Tibial artery (tissue), 4 donors: Measurements from ENCODE around the gene CAPNS1.

Source experiments
- DNase-seq, 2 donors: peaks; one replicate each; pipeline ENCODE4 v3.0.0-alpha.2; 2019
- H3K27ac ChIP-seq, 2 donors: fragments of 200-600 bp; sonication (generic) in 1 of 2; 1 replicate in 1 of 2; 2 replicates in 1 of 2; pipeline ENCODE4 v1.5.1; 2018 to 2019; ENCODE audit warnings: mild to moderate bottlenecking in 1 of 2
- H3K27me3 ChIP-seq, 2 donors: fragments of 200-600 bp; sonication (generic) in 1 of 2; one replicate each; pipeline versions ENCODE4 v1.5.1 to v1.6.0; 2016 to 2019
- H3K36me3 ChIP-seq, 3 donors: fragments of 200-600 bp; sonication (generic) in 2 of 3; one replicate each; pipeline ENCODE4 v1.5.1; 2016 to 2019; ENCODE audit warnings: mild to moderate bottlenecking in 2 of 3
- H3K4me1 ChIP-seq, 4 donors: fragments of 200-600 bp; sonication (generic) in 2 of 4; 1 replicate in 3 of 4; 2 replicates in 1 of 4; pipeline ENCODE4 v1.5.1; 2016 to 2019
- H3K4me3 ChIP-seq, 2 donors: fragments of 200-600 bp; sonication (generic) in 1 of 2; 1 replicate in 1 of 2; 2 replicates in 1 of 2; pipeline ENCODE4 v1.5.1; 2018 to 2019; ENCODE audit warnings: mild to moderate bottlenecking in 2 of 2
- H3K9me3 ChIP-seq, 3 donors: fragments of 200-600 bp; sonication (generic) in 1 of 3; one replicate each; pipeline ENCODE4 v1.5.1; 2016 to 2019
- CTCF ChIP-seq, 2 experiments: fragments of 200-600 bp in 1 of 2; fragments of 450-650 bp in 1 of 2; IDR thresholded peaks; one replicate each; pipeline ENCODE4 v1.5.1; 2017 to 2019; ENCODE audit warnings: antibody characterized with exemption in 2 of 2, mild to moderate bottlenecking in 1 of 2, moderate library complexity in 1 of 2
- intact Hi-C: fragments of 100-400 bp; cut with DNase I; formaldehyde crosslinking; loops from one replicate; pipeline ENCODE4 v1.15.0; 2023; ENCODE audit warnings: low total_unique reads

The CAPNS1 gene

GRCh38 chr19:36149673-36150406 is 10.0 kb downstream of the CAPNS1 start:
- H3K27me3 ChIP-seq: no peaks in the 10 kb centered on the region
- peak overlapping the region; percentile 99 to 100 for H3K27ac ChIP-seq
- no peak overlapping the region for H3K4me3 ChIP-seq
- H3K36me3 ChIP-seq: peaks cover 48 to 65% (median 52%) of the 10 kb centered on the region in 3 donors
- DNase-seq: no peak
- TF ChIP-seq CTCF (IDR thresholded peaks at IDR 0.05): no peak
- H3K4me1 ChIP-seq: peaks cover 0 to 30% (median 23%) of the 10 kb centered on the region in 4 donors
- no peaks in the 10 kb centered on the region for H3K9me3 ChIP-seq
- intact Hi-C loops: loop anchor here (10.0 kb wide), 1 partner anchor 155 kb away; the partner anchor contains the start of gene SDHAF1

GRCh38 chr19:36150586-36150985 is 10.7 kb downstream of the CAPNS1 start:
- Histone ChIP-seq H3K27me3 (no peaks in the 10 kb centered on the region), H3K27ac (peak overlapping the region; percentile 99 to 100), H3K9me3 (no peaks in the 10 kb centered on the region), H3K4me3 (peak overlapping the region; percentile 68 to 82), H3K4me1 (peaks cover 0 to 30% (median 23%) of the 10 kb centered on the region in 4 donors), H3K36me3 (peaks cover 42 to 57% (median 46%) of the 10 kb centered on the region in 3 donors)
- no peak for DNase-seq
- intact Hi-C loops: loop anchor here (10.0 kb wide), 1 partner anchor 156 kb away; the partner anchor contains the start of gene SDHAF1
- TF ChIP-seq CTCF (IDR thresholded peaks at IDR 0.05): no peak

GRCh38 chr19:36151144-36152018 is 11.5 kb downstream of the CAPNS1 start:
- Histone ChIP-seq H3K4me3 (peak overlapping the region; percentile 68 to 82), H3K4me1 (peaks cover 0 to 30% (median 23%) of the 10 kb centered on the region in 4 donors), H3K27me3 (no peaks in the 10 kb centered on the region), H3K27ac (peak overlapping the region; percentile 99 to 100), H3K9me3 (no peaks in the 10 kb centered on the region), H3K36me3 (peaks cover 34 to 49% (median 38%) of the 10 kb centered on the region in 3 donors)
- DNase-seq: peak; percentile 76 to 90
- intact Hi-C loops: loop anchor here (10.0 kb wide), 1 partner anchor 157 kb away; the partner anchor contains the start of gene SDHAF1
- TF ChIP-seq CTCF (IDR thresholded peaks at IDR 0.05): no peak

GRCh38 chr19:36152019-36152351 is 12.1 kb downstream of the CAPNS1 start:
- Histone ChIP-seq H3K27me3 (no peaks in the 10 kb centered on the region), H3K9me3 (no peaks in the 10 kb centered on the region)
- DNase-seq: no peak

More at GRCh38 chr19:36152019-36152351, 12.1 kb downstream of the CAPNS1 start:
- peaks cover 28 to 43% (median 32%) of the 10 kb centered on the region in 3 donors for H3K36me3 ChIP-seq
- peaks cover 0 to 30% (median 23%) of the 10 kb centered on the region in 4 donors for H3K4me1 ChIP-seq
- intact Hi-C loops: loop anchor here (10.0 kb wide), 1 partner anchor 157 kb away; the partner anchor contains the start of gene SDHAF1
- TF ChIP-seq CTCF (IDR thresholded peaks at IDR 0.05): no peak
- H3K4me3 ChIP-seq: peak overlapping the region; percentile 68 to 82
- peak overlapping the region; percentile 99 to 100 for H3K27ac ChIP-seq
